HG02981 (cell line): ENCODE measurements around the gene TMEM209.
"Not testable (repeated sequence)": the region's sequence is repeated elsewhere in the genome, so short reads cannot be mapped to it uniquely, and the experiment has no call there.

Experiments used
- ATAC-seq: cut with Tn5 transposase; IDR thresholded peaks from one replicate; pipeline ENCODE4 v1.9.1; 2021; ENCODE audit warnings: mild to moderate bottlenecking, moderate library complexity; ENCODE audit not compliant: unreplicated experiment

TMEM209 gene

DNA sequence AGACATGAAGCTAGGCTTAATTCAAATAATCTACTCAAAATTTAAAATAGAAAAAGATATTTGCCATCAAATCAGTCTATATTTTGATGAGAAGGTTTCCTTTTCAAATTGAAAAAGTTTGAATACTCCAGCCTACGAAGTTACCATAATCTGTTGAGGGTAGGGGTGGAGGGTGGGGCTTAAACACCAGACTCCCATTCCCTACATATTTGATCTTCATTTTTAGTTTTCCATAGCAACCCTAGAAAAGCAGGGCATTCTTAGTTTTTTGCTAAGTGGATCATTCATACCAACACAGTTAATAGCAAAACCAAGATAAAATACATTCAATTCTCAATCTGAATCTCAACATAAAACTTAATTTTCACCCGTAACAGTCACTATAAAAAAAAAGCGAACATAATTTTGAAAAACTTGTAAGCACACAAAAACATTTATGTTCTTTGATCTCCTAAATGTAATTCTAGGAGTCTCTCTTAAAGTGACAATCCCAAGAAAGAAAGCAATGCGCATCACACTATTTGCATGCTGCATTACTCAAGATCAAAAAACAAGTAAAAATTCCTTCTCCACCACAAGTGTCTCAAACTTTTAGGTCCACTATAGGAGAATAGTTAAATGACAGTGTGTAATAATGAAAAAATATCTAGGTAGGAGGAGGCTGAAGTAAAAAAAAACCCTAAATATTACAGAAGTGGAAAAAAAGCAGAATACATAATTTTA, 30.8 kb downstream of the TMEM209 start:
- ATAC-seq: no peak

DNA sequence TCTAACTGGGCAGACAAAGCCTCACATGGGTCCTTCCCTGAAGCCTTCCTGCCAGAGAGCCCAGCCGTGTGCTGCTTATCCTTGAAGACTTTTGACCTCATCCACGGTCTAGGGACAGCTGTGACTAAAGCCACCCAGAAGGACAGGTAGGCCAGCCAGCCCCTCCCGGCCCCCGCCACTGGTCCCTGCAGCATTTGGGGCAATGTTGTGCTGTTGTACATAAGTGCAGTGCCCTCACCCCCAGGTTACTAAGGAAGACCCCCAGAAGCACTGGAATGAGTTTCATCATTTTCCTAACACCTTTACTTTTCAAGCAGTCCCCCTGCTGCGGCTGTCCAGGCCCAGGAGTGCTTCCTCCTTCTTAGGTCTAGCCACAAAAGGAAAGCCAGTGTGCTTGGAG, 43.0 kb downstream of the TMEM209 start:
- no peak for ATAC-seq

DNA sequence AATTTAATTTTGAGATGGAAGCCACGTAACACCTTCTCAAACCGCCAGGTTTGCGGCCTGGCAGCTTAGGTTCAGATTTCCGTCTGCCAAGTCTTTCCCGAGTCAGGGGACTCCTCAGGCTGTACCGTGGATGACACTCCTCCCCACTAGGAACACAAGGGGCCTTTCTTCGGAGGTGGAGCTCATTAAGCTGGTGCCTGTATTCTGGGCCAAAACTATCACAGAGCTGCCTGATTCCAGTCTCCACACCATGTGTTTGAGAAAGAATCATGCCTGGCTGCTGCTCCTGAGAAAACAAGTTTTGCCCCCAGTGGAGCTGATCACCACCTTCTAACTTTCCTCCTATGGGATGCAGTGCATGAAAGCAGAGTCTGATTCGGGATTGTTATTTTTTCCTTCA, 44.8 kb downstream of the TMEM209 start:
- no peak for ATAC-seq

DNA sequence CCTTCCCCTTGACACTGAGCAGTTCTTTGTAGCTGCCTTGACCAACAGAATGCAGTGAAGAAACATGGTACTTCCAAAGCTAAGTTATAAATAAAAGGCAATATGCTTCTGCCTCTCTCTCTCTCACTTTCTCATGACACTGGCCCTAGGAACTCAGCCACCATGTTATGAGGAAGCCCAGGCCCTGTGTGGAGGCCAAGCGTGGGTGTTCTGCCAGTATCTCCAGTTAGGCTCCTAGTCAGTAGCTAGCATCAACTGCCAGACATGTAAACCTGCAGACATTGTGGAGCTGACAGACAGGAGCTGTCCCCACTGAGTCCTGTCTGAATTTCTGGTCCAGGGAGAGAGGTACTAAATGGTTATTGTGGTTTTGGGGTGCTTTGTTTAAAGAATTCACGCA, 45.2 kb downstream of the TMEM209 start:
- ATAC-seq: no peak

DNA sequence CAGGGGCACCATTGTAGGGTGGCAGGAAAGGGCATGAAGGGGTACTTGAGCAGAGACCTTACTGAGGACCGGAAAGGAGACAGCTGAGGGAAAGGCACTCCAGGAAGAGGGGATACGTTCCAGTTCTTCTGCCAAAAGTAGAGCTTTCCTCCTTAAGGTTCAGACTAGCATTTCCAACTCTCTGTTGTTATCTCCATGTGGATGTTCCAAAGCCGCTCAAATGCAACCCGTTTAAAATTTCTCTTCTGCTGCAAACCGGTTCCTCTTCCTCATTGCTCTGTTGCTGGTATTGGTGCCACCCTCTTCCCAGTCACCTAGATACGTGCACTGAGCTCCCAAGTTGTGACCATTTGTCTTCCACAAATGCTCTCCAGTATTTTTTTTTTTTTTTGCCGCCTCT, 47.5 kb downstream of the TMEM209 start:
- ATAC-seq: no peak

DNA sequence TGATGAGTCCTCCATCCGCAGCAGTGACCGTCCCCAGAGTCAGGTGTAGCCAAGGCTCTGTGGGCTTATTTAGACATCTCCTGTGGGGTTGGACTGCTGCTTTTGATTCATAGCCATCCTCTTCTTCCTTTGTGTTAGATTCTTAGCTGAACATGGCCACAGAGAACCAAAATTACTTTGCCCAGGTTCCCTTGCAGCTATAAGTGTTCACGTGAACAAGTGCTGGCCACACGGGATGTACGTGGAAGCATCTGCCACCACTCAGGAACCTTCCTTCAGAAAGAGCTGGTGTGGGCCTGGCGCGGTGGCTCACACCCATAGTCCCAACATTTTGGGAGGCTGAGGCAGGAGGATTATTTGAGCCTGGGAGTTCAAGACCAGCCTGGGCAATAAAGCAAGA, 49.1 kb downstream of the TMEM209 start:
- no peak for ATAC-seq

DNA sequence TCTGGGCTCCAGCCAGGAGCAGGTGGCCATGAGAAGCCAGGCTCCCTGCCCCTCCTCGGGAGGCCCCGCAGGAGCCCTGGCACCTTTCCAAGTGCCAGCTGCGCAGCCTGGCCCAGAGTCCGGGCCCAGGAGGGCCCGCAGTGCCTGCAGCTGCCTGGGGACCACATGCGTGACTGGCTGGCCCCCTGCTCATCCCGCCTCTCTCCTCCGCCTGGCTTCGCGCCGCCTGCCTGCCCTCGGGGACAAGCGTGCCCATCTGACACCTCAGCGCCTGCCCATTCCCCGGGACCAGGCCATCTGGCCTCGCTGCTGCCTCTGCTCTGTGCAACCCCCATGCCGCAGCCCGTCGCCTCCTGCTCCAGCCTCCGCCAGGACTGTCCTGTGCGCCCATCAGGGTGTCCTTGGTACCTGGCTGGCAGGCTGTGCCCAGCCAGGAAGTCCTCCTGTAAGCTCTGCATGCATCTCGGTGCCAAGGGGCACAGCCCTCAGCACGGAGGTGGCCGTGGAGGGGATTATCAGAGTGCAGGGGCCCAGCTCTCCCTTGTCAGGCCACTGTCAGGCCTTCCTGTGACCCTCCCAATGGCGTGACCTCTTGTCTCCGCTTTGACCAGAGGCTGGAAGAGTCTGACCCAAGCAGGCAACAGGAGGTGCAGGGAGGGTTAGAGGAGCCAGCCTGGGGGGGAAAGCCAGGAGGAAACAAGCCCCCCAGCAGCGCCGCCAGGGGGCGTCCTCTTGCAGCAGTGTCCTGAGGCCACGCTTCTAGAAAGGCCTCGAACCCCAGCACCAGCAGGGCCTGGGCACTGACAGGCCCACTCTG, 50.5 kb downstream of the TMEM209 start:
- no peak for ATAC-seq

DNA sequence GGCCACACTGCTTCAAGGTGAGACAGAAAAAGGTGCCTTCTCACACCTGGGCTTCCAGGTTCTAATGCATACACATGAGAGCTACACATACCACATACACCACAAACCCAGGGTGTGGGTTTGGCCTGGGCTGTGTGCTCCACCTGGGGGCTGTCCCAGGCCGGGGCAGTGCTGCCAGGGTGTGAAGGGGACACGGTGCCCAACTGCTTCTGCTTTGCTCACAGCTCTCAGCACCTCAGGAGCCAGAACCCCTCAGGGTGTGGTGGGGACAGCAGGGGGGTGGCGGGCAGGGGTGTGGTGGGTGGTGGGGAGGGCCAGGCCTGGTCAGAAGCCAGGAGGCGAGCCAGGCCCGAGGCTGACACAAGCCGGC, 51.1 kb downstream of the TMEM209 start:
- no peak for ATAC-seq

DNA sequence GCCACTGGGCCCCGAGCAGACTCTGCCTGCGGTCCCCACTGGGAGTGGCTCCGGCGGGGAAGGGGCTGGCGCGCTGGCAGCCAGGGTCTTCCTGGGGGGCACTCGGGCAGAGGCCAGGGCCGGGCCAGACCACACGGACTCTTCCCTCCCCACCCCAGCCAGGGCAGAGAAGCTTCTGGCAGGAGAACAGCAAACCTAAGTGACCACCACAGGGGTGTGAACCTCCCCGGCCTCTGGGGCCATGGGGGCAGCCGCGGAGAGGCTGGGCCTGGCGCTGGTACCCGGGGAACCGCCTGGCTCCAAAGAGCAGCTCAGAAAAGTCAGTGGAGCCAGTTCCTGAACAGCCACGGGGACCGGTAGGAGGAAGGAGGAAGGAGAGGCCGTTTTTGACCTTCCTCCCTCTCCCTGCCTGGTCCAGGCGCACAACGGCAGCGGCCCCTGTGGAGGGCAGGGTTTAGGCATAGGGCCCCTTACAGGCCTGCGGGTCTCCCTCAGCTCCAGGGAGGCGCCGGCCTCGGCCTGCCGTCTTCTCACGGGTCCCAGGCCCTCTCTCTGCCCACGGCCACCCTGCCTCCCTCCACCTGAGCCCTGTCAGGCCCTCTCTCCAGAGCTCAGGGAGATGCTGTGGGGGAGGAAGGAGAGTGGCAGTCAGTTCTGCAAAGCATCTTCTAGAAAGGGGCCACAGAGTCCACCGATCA, 51.8 kb downstream of the TMEM209 start:
- no peak for ATAC-seq

DNA sequence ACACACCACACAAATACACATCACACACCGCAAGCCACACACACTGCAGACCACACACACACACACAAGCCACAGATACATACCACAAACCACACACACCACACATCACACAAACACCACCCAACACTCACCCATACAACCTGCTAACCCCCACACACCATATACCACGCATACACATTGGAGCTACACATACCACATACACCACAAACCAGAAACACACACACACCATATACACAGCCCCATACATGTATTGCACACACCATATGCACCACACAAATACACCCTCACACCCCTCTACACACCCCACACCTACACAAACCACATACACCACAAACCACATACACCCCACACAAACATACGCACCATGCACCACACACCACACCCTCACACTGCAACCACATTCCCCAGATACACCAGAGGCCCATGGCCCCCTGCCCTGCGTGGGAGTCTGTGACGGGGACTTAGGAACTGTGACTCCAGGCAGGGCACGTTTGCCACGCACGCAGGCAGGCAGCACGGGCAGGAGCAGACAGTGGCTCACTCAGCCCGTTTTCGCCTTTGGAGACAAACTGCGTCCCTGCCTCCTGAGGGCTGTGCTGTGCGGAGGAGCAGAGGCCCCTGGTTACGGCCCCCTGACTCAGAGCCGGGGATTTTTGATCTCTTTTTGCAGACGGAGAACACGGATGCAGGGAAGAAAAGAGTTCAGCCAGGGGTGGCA, 52.6 kb downstream of the TMEM209 start:
- no peak for ATAC-seq

DNA sequence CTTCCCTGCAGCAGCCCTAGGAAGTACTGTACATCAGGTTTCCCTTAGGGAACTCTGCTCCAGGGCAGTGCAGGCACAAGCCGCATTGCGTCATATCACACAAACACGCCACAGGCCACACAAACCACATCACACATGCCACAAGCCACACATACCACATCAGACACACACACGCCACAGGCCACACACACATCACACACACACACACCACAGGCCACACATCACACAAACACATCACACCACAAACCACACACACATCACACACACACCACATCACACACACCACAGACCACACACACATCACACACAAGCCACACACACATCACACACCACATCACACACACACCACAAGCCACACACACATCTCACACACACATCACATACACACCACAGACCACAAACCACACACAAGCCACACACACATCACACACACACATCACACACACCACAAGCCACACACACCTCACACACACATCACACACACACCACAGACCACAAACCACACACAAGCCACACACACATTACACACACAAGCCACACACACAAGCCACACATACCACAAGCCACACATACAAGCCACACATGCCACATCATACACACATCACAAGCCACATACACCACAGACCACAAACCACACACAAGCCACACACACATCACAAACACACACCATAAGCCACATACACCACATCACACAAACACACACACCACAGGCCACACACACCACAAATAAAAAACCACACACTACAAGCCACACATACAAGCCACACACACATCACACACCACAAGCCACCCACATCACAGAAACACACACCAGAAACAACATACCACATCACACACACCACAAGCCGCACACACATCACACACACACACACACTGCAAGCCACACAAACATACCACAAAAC, 53.4 kb downstream of the TMEM209 start:
- ATAC-seq: no peak

DNA sequence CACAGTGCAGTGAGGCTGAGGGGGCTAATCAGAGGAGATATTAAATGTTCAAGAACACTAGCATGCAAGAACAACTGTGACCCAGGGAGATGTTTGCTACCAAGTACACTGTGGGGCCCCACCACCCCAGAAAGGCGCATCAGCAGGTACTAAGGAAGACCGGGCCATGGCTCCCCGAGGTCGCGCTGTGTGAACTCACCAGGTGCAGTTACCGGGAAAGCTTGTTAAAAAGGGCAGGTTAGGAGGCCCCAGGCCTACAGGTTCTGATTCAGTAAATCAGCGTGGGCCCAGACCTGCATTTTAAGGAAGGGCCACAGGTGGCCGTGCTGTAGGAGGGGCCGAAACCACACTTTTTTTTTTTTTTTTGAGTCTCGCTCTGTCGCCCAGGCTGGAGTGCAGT, 54.6 kb downstream of the TMEM209 start:
- ATAC-seq: no peak

DNA sequence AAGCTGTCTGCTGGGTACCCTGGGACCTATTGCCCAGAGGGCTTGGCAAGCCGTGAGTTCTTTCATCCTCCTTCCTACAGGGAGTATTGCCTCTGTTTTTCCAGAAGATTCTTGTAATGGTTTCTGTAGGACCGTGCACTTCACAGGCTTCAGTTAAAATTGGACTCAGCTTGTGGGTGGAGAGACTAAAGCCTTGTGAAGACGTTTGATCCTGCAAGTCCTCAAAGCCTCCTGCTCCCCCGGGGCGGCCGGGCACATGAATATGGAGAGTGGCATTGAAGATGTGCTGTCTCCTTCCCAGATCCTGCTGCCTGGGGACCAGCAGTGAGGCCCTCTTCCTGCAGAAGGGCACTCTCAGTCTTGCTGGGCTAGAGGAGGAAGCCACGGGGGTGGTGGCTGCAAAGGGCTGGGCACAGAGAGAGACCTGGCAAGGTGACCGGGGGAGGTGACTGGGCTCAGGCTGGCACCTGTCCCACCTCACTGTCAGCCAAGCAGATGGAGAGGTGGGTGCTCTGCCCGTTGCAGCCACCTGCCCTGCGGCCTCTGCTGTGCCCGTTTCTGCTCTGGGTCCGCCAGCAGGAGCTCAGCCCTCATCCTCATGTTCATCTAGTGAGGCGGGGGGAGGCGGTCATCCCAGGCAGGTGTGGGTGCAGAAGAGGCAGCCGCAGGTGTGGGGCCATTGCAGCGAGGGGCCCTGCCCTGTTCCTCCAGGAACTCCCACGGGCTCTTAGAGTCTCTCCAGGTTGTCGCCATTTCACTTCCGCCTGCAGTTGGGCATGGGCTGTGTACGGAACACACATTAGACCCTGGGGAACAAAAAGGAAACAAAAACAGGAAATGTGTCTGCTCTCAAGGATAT, 55.7 kb downstream of the TMEM209 start:
- ATAC-seq: peak; percentile 55

DNA sequence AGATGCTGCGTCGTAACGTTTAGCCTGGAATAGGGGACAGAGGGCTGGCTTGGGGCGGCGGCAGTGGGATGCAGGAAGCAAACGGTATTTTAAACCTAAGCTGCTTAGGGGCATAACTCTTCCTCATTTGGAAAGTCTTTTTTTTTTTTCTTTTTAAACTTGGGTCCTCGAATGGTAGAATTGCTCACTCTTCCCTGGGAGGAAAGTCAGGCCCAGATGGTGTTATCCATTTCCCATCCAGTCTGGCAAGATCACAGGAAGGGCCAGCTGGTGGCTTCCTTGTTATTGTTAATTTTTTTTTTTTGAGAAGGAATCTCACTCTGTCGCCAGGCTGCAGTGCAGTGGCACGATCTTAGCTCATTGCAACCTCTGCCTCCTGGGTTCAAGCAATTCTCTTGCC, 56.6 kb downstream of the TMEM209 start:
- no peak for ATAC-seq

DNA sequence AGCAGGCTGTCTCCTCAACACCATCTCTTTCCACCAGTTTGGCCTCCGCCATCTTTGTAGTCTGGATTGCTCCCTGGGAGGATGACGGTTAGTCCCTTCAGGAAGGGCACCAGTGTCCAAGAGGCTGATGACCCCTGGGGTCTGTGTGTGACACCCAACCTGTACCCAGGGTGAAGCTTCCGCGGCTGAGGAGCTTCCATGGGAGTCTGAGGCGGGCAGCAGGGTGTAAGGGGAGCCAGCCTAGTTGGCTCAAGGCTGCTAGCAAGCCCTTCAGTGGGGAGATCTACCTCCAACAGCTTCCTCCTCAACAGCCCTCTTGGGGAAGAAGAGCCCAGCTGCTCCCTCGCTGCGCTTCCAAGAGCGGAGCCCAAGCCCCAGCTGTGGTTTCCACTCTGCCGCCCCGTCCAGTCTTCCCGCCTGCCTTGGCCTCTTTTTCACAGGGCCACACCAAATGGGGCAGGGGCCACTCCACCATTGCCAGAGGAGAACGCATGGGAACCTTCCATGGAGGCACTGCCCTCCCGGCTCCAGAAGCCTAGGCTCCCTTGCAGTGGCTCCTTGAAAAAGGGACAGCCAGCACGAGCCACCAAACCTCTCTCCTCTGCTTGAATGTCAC, 57.4 kb downstream of the TMEM209 start:
- ATAC-seq: no peak

DNA sequence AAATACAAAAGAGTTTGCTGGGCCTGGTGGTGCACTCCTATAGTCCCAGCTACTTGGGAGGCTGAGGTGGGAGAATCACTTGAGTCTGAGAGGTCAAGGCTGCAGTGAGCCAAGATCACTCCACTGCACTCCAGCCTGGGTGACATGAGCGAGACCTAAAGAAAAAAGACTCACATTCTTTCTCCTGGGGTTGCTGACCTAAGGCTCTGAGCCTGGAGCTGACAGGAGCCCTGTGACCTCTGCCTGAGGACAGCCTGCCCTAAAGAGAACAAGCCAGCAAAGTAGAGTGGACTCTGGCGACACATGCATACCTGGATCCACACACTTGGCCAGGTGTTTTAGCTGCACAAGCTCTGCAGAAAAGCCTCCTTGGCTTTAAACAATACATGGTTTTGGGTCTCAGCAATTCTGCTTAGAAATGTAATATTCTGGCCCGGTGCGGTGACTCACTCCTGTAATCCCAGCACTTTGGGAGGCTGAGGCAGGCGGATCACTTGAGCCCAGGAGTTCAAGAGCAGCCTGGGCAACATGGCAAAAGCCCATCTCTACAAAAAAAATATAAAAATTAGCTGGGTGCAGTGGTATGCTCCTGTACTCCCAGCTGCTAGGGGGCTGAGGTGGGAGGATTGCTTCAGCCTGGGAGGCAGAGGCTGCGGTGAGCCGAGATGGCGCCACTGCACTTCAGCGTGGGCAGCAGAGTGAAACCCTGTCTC, 58.4 kb downstream of the TMEM209 start:
- no peak for ATAC-seq

DNA sequence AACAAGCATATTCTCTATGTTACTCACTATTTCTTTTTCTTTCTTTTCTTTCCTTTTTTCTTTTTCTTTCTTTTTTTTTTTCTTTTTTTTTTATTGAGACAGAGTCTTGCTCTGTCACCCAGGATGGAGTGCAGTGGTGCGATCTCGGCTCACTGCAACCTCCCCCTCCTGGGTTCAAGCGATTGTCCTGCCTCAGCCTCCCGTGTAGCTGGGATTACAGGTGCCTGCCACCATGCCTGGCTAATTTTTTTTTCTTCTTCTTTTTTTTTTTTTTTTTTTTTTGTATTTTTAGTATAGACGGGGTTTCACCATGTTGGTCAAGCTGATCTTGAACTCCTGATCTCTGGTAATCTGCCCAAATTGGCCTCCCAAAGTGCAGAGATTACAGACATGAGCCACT, 59.1 kb downstream of the TMEM209 start:
- ATAC-seq: not testable (repeated sequence)

DNA sequence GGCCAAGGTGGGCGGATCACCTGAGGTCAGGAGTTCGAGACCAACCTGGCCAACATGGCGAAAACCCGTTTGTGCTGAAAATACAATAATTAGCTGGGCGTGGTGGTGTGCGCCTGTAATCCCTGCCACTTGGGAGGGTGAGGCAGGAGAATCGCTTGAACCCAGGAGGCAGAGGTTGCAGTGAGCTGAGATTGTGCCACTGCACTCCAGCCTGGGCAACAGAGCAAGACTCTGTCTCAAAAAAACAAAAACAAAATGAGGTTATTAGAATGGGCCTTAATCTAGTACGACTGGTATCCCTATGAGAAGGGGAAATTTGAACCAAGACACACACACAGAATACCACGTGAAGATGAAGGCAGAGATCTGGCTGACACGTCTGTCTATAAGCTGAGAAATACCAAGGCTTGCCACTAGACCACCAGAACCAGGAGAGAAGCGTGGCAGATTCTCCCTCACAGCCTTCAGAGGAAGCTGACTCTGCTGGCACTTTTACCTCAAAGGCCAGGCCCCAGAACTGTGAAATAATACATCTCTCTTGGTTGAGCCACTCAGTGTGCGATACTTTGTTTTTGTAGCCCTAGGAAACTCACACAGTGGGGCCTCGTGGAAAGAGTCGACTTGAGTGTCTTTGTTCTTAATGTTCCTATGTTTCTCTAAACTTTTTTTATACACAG, 59.6 kb downstream of the TMEM209 start:
- ATAC-seq: no peak
